Right renal pelvis (tissue), 4 donors: ENCODE measurements around the gene CDH9. TPM values are rescaled to one million over a fixed set of nuclear protein-coding genes. Genes with fewer than 3 reads are reported as not detected.
A peak's percentile ranks its signal among the peaks of the same experiment; 100 is the strongest.

Experiments
- DNase-seq, 4 donors: peaks; one replicate each; pipeline ENCODE4 v3.0.0-alpha.2; 2013; ENCODE audit warnings: low read depth in 4 of 4, low spot score in 3 of 4, missing footprints in 1 of 4
- polyA plus RNA-seq, 4 donors: library from polyadenylated mRNA; unstranded; fragments of 120-200 nt; gene quantifications; one replicate each; pipeline ENCODE4 v1.2.1, GENCODE V29; 2013; ENCODE audit not compliant: insufficient read length in 4 of 4

The CDH9 gene
- 10 to 100 TPM in 2 of 4 donors, 1 to 10 TPM in 2; 6.9 to 16.7 (median 9.2) TPM for polyA plus RNA-seq

GRCh38 chr5:27038476-27038875 lies at the start of gene CDH9:
TSS of gene CDH9 (minus strand) at chr5:27038586. CDS start at chr5:26988333, 50,253 bp downstream.
- no peak for DNase-seq

GRCh38 chr5:27087747-27088146 lies 49.4 kb upstream of the CDH9 start:
- peak in 1 of 4 donors; percentile 2 for DNase-seq

- DNase-seq = no peak
Measured at GRCh38 chr5:27083449-27084415, 45.3 kb upstream of the CDH9 start.

- DNase-seq = no peak
Measured at GRCh38 chr5:27080147-27080546, 41.8 kb upstream of the CDH9 start.

- no peak for DNase-seq
Measured at GRCh38 chr5:27062451-27062850, 24.1 kb upstream of the CDH9 start.

GRCh38 chr5:27048510-27048909 lies 10.1 kb upstream of the CDH9 start:
- no peak for DNase-seq

- DNase-seq = no peak
Measured at GRCh38 chr5:27041372-27041771, 3.0 kb upstream of the CDH9 start.

- no peak for DNase-seq
Measured at GRCh38 chr5:27034565-27034964, 3.8 kb downstream of the CDH9 start.

GRCh38 chr5:27026801-27027200 lies 11.6 kb downstream of the CDH9 start:
- DNase-seq = no peak

- no peak for DNase-seq
Measured at GRCh38 chr5:27026063-27026462, 12.3 kb downstream of the CDH9 start.

- DNase-seq = no peak
Measured at GRCh38 chr5:27021471-27021870, 16.9 kb downstream of the CDH9 start.

GRCh38 chr5:27020973-27021372 lies 17.4 kb downstream of the CDH9 start:
- DNase-seq = peak in 1 of 4 donors; percentile 11

- no peak for DNase-seq
Measured at GRCh38 chr5:27015758-27016157, 22.6 kb downstream of the CDH9 start.

GRCh38 chr5:27011274-27011673 lies 27.1 kb downstream of the CDH9 start:
- DNase-seq = no peak

- DNase-seq = no peak
Measured at GRCh38 chr5:27010646-27011045, 27.7 kb downstream of the CDH9 start.

GRCh38 chr5:27009540-27009915 lies 28.9 kb downstream of the CDH9 start:
- DNase-seq = no peak

GRCh38 chr5:27008604-27009539 lies 29.5 kb downstream of the CDH9 start:
- DNase-seq = no peak

GRCh38 chr5:27007121-27007520 lies 31.3 kb downstream of the CDH9 start:
- no peak for DNase-seq

GRCh38 chr5:26986985-26987384 lies 51.4 kb downstream of the CDH9 start:
- DNase-seq = no peak

GRCh38 chr5:26981750-26982149 lies 56.6 kb downstream of the CDH9 start:
- no peak for DNase-seq

GRCh38 chr5:26959290-26959689 lies 79.1 kb downstream of the CDH9 start:
- DNase-seq = no peak
